GM18909 (cell line): ENCODE measurements around the gene DHX35.
"Not testable (repeated sequence)": the region's sequence is repeated elsewhere in the genome, so short reads cannot be mapped to it uniquely, and the experiment has no call there.

Experiments
- ATAC-seq: cut with Tn5 transposase; IDR thresholded peaks from one replicate; pipeline ENCODE4 v1.9.1; 2021; ENCODE audit warnings: mild to moderate bottlenecking; ENCODE audit not compliant: unreplicated experiment, poor library complexity

Gene DHX35

GRCh38 chr20:38939686-38940085, 22.5 kb upstream of the DHX35 start:
- no peak for ATAC-seq

- ATAC-seq = no peak
Measured at GRCh38 chr20:38940644-38941043, 21.5 kb upstream of the DHX35 start.

GRCh38 chr20:38941726-38942389, 20.3 kb upstream of the DHX35 start:
- no peak for ATAC-seq

- ATAC-seq = no peak
Measured at GRCh38 chr20:38945012-38945411, 17.1 kb upstream of the DHX35 start.

- ATAC-seq = no peak
Measured at GRCh38 chr20:38946836-38947235, 15.3 kb upstream of the DHX35 start.

GRCh38 chr20:38947931-38948362, 14.2 kb upstream of the DHX35 start:
- no peak for ATAC-seq

- ATAC-seq = no peak
Measured at GRCh38 chr20:38950254-38950653, 11.9 kb upstream of the DHX35 start.

GRCh38 chr20:38951611-38952010, 10.5 kb upstream of the DHX35 start:
- no peak for ATAC-seq

- ATAC-seq = no peak
Measured at GRCh38 chr20:38952153-38952552, 10.0 kb upstream of the DHX35 start.

GRCh38 chr20:38953630-38954340, 8.4 kb upstream of the DHX35 start:
- no peak for ATAC-seq

- no peak for ATAC-seq
Measured at GRCh38 chr20:38957235-38957876, 4.8 kb upstream of the DHX35 start.

- no peak for ATAC-seq
Measured at GRCh38 chr20:38957915-38958485, 4.1 kb upstream of the DHX35 start.

- not testable (repeated sequence) for ATAC-seq
Measured at GRCh38 chr20:38960187-38960687, 1.9 kb upstream of the DHX35 start.

GRCh38 chr20:38961530-38962043, 557 bp upstream of the DHX35 start:
- no peak for ATAC-seq

GRCh38 chr20:38962928-38963401, 821 bp downstream of the DHX35 start:
- no peak for ATAC-seq

GRCh38 chr20:38963745-38964144, 1.6 kb downstream of the DHX35 start:
- ATAC-seq = no peak

- no peak for ATAC-seq
Measured at GRCh38 chr20:38965264-38965663, 3.1 kb downstream of the DHX35 start.

- ATAC-seq = no peak
Measured at GRCh38 chr20:38968090-38968489, 5.9 kb downstream of the DHX35 start.

- ATAC-seq = no peak
Measured at GRCh38 chr20:38969708-38970107, 7.6 kb downstream of the DHX35 start.

GRCh38 chr20:38970302-38970701, 8.2 kb downstream of the DHX35 start:
- no peak for ATAC-seq

- ATAC-seq = no peak
Measured at GRCh38 chr20:38973107-38973506, 11.0 kb downstream of the DHX35 start.
